HG03432 (cell line): ENCODE data around the gene WDSUB1.
A peak's percentile ranks its signal among the peaks of the same experiment; 100 is the strongest.

Experiments
- ATAC-seq: cut with Tn5 transposase; IDR thresholded peaks from one replicate; pipeline ENCODE4 v1.9.1; 2021; ENCODE audit warnings: mild to moderate bottlenecking, moderate library complexity; ENCODE audit not compliant: unreplicated experiment

WDSUB1 gene

GRCh38 chr2:159285929-159286708 lies at the start of gene WDSUB1:
TSS of gene WDSUB1 (minus strand) at chr2:159286703. CDS start at chr2:159283069, 3,634 bp downstream.
- peak; percentile 30 for ATAC-seq

GRCh38 chr2:159326569-159327255 lies 40.2 kb upstream of the WDSUB1 start:
- ATAC-seq, result no peak

- ATAC-seq, result no peak
Observed at GRCh38 chr2:159322419-159322818, 35.9 kb upstream of the WDSUB1 start.

GRCh38 chr2:159317392-159318088 lies 31.0 kb upstream of the WDSUB1 start:
- peak; percentile 51 for ATAC-seq

GRCh38 chr2:159307942-159308341 lies 21.4 kb upstream of the WDSUB1 start:
- ATAC-seq, result no peak

- ATAC-seq, result no peak
Observed at GRCh38 chr2:159300586-159300985, 14.1 kb upstream of the WDSUB1 start.

- ATAC-seq, result no peak
Observed at GRCh38 chr2:159298967-159299366, 12.5 kb upstream of the WDSUB1 start.

- ATAC-seq, result no peak
Observed at GRCh38 chr2:159297042-159297707, 10.7 kb upstream of the WDSUB1 start.

- no peak for ATAC-seq
Observed at GRCh38 chr2:159292157-159292556, 5.7 kb upstream of the WDSUB1 start.

- no peak for ATAC-seq
Observed at GRCh38 chr2:159290289-159290907, 3.9 kb upstream of the WDSUB1 start.

GRCh38 chr2:159287733-159288132 lies 1.2 kb upstream of the WDSUB1 start:
- no peak for ATAC-seq

- peak; percentile 93 for ATAC-seq
Observed at GRCh38 chr2:159286709-159287441, 372 bp upstream of the WDSUB1 start.

GRCh38 chr2:159285433-159285832 lies 1.1 kb downstream of the WDSUB1 start:
- ATAC-seq, result no peak

GRCh38 chr2:159283529-159283928 lies 3.0 kb downstream of the WDSUB1 start:
- no peak for ATAC-seq

GRCh38 chr2:159281002-159281401 lies 5.5 kb downstream of the WDSUB1 start:
- ATAC-seq, result no peak

GRCh38 chr2:159279700-159280099 lies 6.8 kb downstream of the WDSUB1 start:
- ATAC-seq, result no peak

- ATAC-seq, result no peak
Observed at GRCh38 chr2:159275111-159275510, 11.4 kb downstream of the WDSUB1 start.

GRCh38 chr2:159272156-159272555 lies 14.3 kb downstream of the WDSUB1 start:
- ATAC-seq, result no peak

GRCh38 chr2:159270744-159271379 lies 15.6 kb downstream of the WDSUB1 start:
- no peak for ATAC-seq

GRCh38 chr2:159267921-159268320 lies 18.6 kb downstream of the WDSUB1 start:
- ATAC-seq, result no peak
